Stimulated activated CD8-positive, alpha-beta memory T cell treated with anti-CD3 and anti-CD28 coated beads, Interleukin-2, amount 100 ng/mL, for 48 hours (primary cell): ENCODE data around the gene MINDY2.
A peak's percentile ranks its signal among the peaks of the same experiment; 100 is the strongest.

Experiments
- DNase-seq, 2 donors: peaks; one replicate each; pipeline ENCODE4 v3.0.0-alpha.2; 2020; ENCODE audit warnings: low read depth in 2 of 2

Gene MINDY2, protein sequence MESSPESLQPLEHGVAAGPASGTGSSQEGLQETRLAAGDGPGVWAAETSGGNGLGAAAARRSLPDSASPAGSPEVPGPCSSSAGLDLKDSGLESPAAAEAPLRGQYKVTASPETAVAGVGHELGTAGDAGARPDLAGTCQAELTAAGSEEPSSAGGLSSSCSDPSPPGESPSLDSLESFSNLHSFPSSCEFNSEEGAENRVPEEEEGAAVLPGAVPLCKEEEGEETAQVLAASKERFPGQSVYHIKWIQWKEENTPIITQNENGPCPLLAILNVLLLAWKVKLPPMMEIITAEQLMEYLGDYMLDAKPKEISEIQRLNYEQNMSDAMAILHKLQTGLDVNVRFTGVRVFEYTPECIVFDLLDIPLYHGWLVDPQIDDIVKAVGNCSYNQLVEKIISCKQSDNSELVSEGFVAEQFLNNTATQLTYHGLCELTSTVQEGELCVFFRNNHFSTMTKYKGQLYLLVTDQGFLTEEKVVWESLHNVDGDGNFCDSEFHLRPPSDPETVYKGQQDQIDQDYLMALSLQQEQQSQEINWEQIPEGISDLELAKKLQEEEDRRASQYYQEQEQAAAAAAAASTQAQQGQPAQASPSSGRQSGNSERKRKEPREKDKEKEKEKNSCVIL

DNA sequence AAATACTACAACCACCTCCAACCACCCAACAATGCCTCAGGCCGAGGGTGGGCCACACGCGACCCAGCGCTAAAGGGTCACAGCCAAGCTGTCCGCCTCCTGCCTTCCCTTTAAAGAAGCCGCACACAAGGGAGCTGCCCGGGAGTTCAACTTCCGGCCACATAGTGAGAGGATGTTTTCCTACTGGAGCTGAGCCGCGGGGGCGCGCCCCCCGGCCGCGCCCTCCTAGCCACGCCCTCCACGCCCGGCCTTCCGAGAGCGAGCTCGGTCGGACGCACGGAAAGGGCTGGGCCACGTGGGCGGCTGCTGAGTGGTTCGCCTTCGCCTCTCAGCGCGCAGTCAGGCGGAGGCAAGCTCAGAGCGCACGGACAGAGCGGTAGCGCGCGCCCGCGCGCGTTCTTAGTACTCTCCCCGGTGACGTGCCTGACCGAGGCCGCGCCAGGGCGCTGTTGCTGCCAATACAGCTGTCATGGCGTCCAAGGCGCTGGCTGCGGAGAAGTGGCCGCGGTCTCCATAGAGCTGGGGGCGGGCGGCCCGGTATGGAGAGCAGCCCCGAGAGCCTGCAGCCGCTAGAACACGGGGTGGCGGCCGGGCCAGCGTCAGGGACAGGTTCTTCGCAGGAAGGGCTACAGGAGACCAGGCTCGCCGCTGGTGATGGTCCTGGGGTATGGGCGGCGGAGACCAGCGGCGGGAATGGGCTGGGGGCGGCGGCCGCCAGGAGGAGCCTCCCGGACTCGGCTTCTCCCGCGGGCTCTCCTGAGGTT is at the start of gene MINDY2:
TSS of gene MINDY2 (plus strand) at position 446 of the 764 bp plus-strand sequence. CDS start at position 540, 94 bp downstream.
- peak; percentile 94 to 97 for DNase-seq

DNA sequence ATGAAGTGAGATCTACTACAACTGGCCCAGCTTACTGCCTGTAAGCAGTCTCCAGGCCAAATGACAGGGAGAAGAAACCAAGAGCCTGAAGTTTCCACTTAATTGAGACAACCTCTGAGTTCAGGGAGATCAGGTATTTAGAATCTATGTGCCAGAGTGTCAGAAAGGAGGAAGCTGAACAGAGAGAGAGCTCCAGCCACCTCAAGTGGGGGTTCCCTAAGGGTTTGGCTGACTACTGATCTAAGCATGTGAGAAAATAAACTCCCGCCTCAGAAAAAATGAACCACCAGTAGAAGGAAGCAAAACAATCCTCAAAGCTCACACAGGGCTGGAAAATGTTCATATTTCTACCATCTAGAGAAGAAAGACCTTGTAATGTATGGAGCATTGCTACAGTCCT is 46.6 kb upstream of the MINDY2 start:
- no peak for DNase-seq

DNA sequence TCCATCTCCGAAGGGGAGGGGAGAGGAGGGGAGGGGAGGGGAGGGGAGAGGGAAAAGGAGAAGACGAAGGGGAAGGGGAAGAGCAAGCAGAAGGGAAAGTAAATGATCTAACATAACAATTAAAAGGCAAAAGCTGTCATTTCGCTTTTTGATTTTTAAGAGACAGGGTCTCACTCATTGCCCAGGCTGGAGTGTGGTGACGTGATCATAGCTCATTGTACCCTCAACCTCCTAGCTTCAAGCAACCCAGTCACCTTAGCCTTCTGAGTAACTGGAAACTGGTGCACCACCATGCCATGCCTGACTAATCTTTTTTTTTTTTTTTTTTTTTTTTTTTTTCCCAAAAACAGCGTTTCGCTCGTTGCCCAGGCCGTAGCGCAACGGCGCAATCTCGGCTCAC is 44.2 kb upstream of the MINDY2 start:
- no peak for DNase-seq

DNA sequence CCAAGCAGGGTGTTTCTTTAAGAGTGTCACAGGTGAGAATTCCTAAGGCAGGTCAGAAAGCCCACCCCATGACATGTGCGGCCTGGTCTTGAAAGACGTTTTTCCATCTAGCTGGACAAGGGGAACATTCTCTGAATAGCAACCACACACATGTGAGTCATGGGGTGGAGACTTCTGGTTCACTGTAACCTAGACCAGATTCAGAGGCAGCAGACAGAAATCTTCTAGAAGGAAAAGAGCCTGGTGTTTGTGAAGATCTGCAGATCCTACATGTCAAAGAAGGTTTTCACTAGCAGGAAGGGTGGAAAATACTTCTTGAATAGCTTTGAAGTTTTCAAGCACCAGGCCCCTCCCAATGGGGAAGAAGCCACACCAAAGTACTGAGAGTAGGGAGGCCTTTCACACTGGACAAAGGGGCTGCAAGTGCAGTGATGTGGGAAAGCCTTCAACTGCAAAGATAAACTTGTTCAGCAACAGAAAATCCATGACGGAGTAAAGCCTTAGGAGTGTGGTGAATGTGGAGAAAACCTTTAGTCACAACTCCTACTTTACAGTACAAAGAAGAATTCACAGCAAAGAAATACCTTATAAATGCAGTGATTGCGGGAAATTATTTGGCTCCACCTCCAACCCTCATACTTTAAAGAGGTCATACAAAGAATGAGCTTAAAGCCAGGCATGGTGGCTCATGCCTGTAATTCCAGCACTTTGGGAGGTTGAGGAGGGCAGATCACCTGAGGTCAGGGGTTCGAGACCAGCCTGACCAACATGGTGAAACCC is 39.2 kb upstream of the MINDY2 start:
- no peak for DNase-seq

DNA sequence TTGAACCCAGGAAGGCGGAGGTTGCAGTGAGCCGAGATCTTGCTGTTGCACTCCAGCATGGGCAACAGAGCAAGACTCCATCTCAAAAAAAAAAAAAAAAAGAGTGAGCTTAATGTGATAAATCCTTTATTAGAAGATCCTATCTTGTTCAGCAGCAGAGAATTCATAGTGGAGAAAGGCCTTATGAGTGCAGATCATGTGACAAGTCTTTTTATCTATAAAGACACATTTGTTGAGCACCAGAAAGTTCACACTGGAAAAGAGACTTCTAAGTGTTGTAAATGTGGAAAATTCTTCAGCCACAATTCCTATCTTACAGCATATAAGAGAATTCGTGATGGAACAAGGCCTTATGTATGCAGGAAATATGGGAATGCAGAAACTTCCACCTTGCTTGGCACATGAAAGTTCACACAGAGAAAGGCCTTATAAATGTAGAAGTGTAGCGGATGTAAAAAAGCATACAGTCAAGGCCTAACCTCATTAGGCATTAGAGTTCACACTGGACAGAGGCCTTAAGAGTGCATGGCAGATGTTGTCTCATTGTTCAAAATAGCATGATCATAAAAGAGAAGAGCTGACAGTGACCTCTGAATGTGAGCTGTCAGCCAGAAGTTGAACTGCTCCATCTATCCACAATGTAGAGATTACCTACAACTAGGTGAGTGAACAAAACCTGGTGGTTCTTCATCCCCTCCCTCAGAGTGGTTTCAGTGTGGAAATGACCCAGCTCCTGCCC is 38.3 kb upstream of the MINDY2 start:
- DNase-seq = no peak

DNA sequence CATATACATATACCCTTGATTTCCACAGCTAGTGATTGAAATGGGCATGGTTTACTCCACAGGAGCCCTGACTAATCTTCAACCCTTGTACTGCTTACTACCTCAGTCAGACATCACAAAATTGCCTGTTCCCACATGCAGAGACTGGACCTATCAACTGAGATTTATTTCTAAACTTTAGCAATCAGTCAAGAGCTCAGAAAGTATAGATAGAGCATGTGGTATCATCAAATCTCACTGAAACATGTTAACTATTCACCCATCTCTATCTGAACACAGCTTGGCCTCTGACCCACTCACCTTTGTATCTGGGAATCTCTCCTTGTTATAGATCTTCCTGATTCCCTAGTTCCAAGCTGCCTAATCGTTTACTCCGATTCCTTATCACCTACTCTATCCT is 36.2 kb upstream of the MINDY2 start:
- DNase-seq = no peak

DNA sequence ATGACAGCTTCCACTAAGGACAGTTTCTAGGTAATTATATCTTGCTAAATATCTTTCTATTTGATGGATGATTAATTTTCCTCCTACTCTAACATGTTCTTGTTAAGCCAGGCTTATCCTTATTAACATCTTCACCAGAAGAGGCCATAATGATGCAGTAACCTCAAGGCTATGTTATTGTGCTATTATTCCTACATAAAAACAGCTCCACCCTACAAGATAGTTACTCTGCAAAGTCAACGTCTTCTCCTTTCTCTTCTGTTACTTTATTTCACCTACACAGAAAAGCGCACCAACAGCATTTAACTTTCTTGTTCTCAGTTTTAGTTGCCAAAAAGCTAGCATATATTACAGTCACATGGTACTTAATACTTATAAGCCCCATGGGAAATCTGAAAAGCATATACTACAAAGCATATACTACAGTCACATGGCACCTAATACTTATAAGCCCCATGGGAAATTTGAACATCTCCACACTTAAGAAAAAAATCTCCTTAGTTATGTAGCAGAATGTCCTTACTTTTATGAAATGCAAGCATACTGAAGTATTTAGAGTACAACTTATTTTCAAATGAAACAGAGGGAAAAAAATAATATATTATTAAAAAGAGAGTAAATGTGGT is 35.0 kb upstream of the MINDY2 start:
- DNase-seq = no peak

DNA sequence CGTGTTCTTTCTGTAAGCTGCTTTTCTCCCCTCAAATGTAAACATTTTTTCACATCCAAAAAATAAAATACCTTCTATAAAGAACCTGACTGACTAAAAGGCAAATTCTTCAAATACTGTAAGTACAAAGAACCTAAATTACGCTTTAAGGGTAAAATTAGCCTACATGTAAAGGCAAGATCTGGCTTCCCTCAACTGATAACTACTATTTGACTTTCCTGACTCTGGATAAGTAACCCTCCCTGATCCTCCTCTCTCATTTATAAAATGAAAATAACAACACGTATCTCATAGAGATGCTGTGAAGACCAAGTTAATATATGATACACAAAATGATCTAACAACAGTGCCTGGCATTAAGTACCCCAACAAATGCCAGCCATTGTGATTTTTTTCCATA is 33.8 kb upstream of the MINDY2 start:
- no peak for DNase-seq

DNA sequence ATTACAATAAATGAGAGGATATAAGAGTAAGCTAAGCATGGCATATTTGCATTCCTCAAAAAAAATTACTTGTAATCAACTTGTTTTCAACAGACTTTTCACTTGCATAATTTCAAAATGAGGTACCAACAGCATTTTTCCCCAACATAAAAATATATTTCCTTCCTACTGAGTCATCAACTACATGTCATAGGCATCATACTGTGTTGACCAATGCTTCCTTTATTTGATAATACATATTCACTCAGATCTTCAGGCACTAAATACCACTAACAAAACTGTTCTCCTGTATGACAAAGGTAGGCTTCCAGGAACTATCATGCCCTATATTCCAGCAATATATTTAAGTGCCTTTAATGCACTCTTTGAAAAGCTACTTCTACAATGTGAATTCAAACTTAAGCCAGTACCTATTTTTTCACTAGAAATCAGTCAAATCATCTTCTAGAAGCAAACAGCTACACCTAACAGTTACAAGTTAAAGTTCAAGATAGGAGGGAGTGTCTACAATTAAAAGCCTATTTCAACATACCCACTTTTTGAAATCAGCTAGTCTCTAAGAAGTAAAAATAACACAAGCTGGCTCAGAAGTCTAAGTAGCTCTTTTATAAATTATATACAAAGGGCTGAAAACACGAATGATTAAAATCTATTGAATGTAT is 32.9 kb upstream of the MINDY2 start:
- DNase-seq = no peak

DNA sequence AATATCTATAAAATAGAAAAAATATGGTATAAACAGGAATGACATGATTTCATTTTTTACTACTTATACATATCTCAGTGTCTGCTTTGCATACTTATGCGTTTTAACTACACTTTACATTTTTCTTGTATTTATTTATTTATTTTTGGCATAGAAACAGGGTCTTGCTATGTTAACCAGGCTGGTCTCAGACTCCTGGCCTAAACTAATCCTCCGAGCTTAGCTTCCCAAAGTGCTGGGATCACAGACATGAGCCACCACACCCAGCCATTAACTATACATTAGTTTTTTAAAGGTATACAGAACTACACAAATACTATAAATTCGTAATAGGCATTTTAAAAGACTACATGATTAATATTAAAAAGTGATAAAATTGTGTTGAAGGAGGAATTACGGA is 30.7 kb upstream of the MINDY2 start:
- no peak for DNase-seq

DNA sequence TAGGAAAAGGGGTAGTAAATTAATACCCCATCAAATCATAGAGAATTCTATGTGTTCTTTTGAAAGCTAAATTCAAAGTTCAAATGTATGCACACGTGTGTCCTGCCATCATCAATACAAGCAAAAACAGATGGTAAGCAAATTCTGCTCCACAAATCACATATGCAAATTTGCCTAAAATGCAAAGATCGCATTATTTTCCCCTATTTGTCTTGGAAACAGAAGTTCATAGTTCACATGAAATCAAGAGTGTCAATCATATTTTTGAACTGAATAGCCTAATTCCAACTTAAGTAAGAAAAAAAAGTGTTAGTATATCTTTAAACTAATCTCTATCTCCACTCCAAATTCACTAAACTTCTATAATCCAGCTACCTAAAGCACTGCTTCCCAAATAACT is 30.1 kb upstream of the MINDY2 start:
- no peak for DNase-seq

DNA sequence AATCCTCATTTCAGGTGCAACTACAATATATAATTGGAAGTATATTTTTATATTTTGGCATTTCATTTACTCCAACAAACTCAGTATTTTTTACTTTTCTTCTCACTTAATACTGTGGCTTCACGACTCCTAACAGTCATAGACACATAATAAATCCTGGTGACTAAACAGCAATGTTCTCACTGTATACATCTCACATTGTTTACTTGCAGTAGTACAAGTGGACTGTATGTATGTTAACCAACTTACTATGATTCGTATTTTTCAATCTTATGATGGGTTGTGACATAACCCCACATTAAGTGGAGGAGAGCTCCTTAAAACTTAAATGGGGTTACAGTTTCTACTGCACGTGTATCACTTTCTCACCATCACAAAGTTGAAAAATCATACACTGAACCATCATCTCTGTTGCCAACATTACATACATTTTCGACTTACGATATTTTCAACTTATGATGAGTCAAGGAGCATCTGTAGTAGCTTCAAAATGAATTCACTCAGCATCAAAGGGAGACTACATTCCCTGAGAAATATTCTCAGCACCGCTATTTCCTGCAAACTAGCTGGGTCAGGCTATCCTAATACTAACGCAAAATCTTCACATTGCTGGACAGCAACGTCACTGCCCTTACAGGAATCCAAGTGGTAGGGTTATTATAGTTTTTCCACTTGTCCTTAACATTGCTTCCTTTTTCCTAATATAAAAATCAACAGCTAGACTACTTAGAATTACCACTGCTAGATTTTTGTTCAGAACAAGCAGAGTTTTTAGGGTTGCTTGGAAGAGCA is 28.9 kb upstream of the MINDY2 start:
- DNase-seq = no peak

DNA sequence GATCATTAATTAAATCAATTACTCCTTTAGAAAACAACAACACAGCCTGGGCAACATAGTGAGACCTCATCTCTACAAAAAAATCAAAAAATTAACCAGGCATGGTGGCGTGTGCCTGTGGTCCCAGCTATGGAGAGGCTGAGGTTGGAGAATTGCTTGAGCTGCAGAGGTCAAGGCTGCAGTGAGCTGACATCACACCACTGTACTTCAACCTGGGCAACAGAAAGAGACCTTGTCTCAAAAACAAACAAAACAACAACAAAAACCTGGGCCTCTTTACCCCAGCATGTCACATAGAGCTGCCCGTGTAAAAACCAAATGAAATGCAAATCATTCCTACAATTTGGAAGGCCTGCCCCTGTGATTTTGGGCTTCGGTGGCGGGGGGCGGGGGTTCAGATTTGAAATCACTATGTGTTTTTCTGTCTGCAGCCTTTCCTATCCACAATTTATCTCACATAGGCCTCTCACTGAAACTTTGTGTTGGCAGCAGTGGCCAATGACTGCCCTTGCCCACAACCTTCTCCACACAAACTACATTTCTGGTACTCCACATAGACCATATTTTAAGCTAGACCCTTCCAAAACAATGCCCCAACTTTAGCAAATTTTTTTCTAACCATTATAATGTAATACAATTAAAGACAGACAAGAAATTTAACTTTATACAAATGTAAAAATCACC is 28.1 kb upstream of the MINDY2 start:
- DNase-seq = no peak

DNA sequence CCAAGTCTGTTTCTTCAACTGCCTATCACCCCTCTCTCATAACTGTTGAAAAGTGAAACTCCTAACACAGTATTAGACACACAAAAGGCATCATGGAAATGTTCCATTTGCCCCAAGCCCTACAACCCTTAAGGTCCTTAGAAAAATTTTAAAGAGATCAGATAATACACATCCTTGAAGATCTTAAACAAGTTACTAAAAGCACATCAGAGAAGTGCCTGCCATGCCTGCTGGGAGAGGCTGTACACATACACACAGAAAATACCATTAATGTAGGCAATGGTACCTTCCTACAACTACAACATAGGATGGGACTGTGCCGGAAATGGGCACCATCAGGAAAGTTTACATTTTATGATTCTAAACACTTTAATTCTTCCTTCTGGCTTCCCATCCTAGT is 24.9 kb upstream of the MINDY2 start:
- no peak for DNase-seq

DNA sequence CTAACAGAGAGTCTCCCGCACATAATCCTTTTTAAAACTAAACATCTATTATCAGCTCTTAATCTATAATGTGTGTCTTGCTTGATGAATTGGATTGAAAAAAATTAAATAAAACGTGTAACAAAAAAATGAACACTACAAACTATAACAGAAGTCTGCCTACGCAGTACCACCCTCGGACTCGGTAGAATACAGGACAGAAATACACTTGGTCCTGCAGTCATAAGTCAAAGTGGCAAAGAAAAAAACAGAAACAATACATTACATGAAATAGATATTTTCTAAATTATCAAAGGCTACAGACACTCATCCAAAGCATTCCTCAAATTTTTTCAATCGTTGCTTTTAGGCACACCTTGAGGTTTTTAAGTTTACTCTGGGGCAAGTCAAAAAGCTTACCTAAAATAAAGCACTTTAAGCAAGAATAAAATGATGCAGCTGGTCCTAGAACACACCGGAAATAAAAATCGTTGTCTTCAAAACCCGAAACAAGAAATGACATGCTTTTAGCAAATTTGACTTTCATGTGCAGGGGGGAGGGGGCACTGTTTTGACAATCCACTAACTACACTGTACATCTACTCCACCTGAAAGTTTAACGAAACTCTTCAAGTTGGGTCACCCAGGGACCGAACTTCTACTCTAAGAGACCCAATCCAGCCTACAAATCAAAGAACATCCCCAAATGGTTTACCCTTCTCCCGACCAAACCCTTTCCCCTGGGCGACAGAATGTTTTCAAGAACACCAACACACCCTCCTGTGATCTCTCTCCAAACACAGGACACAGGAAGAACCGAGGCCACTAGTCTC is 22.9 kb upstream of the MINDY2 start:
- DNase-seq = no peak

DNA sequence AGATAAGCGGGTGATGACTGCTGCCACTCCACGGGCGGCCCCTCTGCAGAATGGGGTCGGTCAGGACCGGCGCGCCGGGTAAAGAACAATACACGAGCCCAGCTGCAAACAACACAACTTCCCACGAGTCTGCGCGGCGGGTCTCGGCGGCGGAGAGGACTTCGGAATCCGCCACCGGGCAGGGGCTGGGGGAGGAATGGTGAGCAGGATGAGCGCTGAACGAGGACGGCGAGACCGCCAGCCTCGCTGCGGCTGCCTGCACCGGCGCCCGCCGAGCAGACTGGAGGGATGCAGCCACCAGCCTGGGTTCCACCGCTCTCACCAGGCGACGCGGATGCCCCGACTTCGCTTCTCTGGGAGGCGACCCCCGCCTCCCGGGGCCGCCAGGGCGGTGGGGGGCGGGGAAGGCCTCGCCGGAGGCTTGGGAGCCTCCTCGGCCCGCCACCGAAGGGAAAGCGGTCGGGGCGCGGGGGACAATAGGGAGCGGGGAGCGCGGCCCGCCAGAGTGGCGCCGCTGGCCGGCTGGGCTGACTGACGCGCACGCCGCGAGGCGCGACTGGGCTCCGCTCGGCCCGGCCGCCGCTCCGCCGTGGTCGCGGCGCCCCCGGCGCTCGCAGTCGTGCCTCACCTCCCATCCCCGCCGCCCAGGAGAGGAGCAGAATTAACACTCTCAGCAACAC is 22.1 kb upstream of the MINDY2 start:
- DNase-seq = peak in 1 of 2 donors; percentile 23
